Tracheal epithelial cell (primary cell): ENCODE data around the gene TRAPPC3L. TPM values are rescaled to one million over a fixed set of nuclear protein-coding genes. Genes with fewer than 3 reads are reported as not detected.

ENCODE experiments used
- total RNA-seq: library from RNA; depleted of rRNA; stranded (reverse); fragments of >200 nt; gene quantifications from 2 replicates; pipeline ENCODE4 v1.2.1, GENCODE V29; 2014

The TRAPPC3L gene
- total RNA-seq: not detected in 2 replicates

DNA sequence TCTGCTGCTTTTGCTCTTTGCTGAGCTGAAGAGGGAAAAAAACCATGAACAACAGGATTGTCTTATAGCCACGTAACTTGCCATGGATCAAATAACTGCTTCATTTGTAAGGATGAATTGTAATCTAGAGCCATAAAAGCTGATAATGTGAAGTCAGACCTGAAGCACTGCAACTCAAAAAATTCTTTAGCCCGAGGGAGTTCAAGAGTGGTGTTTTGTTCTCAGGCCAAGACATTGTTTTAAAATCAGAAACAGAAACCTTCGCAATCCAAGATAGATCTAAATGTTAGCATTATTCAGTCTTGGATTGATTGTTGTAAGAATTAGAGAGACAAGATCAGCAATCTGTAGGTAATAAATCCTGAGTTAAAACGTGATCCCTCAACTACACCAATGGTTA, at the start of gene TRAPPC3L:
Gene TRAPPC3L (minus strand): TSS at position 34 of the 400 bp plus-strand sequence. CDS start 170 bp downstream, outside the sequence.

DNA sequence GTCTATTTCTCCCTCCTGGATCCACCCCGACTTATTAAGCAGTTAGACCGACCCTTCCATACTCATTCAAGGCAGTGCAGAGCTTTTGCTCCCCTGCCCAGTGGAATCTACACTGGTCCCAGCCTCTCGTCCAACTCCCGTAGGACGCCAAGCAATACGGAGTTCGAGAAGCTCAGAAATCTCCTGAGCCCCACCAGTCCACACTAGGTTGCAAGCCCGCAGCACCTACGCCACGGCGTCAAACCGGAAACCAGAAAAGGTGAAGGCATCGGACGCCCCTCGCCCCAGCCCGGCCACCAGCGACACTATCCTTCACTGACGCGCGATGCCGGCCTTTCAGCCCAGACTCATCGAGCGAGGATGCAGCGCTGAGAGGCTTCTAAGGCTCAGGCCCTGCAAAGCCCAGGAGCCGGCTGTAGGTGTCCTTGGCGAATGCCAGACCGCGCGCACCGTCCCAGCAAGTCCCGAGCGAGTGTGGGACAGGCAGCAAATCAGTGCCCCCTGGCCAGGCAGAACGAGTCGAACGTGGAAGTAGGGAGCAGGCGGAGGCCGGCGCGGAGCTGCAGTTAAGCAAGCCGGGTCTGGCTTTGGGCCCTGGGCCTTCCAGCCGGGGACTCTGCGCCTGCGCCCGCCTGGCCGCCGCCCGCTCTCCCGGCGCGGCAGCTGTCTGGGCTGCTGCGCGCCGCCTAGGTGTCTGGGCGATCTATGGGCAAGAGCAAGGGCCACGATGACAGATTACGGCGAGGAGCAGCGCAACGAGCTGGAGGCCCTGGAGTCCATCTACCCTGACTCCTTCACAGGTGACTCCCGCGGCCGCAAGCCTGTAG, 25.6 kb upstream of the TRAPPC3L start, which contains the start of gene RWDD1:
Gene RWDD1 (plus strand): TSS at position 649 of the 827 bp plus-strand sequence. CDS start 79 bp downstream, at position 728.

DNA sequence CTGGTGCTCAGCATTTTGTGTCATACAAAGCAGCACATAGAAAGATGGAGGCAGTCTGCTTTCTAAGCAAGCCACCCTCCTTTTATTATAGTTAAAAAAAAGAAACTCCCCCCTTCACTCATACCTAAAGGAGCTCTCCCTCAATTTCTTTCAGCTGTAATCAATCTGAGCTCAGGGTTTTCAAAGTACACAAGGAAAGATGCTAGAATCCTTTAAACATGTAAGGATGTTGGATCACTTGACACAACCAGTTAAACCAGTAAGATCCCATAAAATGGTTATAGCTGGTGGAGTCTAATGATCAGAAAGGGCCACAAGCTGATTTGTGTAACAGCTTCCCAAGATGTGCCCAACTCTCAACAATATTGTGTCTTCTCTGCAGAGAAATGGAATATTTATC, 8.0 kb upstream of the TRAPPC3L start, which contains the start of gene CALHM4:
Gene CALHM4 (plus strand): TSS at position 301 of the 400 bp plus-strand sequence. CDS start 43 bp downstream, at position 344.

DNA sequence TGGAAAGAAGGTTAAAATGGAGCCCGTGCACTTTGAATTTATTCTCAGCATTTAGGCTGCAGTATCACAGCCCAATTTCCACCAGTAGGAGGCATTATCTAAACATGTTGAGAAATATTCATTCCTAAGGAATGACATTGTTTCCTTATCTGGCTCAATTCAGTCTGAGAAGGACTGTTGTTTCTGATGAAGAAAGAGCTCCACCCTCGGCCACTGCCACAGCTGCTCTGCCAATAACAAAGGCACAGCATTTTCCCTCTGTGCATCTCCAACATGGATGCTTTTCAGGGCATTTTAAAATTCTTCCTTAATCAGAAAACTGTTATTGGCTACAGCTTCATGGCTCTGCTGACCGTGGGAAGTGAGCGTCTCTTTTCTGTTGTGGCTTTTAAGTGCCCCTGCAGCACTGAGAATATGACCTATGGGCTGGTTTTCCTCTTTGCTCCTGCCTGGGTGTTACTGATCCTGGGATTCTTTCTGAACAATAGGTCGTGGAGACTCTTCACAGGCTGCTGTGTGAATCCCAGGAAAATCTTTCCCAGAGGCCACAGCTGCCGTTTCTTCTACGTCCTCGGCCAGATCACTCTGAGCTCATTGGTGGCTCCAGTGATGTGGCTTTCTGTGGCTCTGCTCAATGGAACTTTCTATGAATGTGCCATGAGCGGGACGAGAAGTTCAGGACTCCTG, 33.9 kb downstream of the TRAPPC3L start, which contains the start of gene CALHM5:
Gene CALHM5 (plus strand): TSS at position 216 of the 687 bp plus-strand sequence. CDS start 58 bp downstream, at position 274.

DNA sequence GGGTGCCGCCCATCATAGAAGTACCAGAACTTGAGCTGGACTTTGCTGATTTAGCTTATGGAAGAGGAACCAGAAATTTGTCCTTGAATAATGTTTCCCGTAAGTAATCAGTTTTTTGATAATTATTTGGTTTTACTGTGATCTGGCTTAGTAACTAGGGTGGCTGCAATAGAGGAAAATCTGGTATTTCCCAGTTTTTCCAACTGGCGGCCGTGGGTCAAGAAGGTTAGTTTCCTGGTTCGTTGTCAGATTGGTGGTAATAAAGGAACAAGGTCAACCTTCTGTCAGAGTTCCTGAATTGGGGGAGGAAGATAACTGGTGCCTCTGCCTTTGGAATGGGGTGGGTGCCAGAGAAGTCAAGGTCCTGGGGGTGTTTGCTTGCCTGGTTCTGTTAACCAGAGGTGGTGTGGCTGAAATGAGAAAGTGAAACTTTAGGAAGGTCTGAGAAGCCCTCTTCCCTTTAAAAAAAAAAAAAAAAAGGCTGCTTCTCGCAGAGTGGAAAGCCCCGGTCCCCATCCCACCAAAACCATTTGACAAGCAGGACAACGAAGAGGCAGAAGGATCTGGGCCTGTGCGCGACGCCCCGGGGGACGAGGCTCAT, 84.1 kb downstream of the TRAPPC3L start, which contains the start of gene CALHM6:
Gene CALHM6 (plus strand): TSS at position 45 of the 601 bp plus-strand sequence. CDS start 555 bp downstream, at position 600.

Other genes with a start within 250 kb of the TRAPPC3L start
- 113 and 202 TPM in 2 replicates for gene DSE, start 174.7 kb downstream of the TRAPPC3L start, total RNA-seq
- 1.3 and 1.4 TPM in 2 replicates for gene CALHM6, start 84.3 kb downstream of the TRAPPC3L start, total RNA-seq
- gene CALHM5, start 34.0 kb downstream of the TRAPPC3L start, total RNA-seq: under 0.01 TPM in 1 of 2 replicates, not detected in the other
- not detected in 2 replicates for gene CALHM4, start 8.1 kb upstream of the TRAPPC3L start, total RNA-seq
- 13.3 and 19.4 TPM in 2 replicates for gene RWDD1, start 25.8 kb upstream of the TRAPPC3L start, total RNA-seq
- under 0.01 TPM in 1 of 2 replicates, not detected in the other for gene RSPH4A, start 70.8 kb upstream of the TRAPPC3L start, total RNA-seq
- gene ZUP1, start 123.1 kb upstream of the TRAPPC3L start, total RNA-seq: 15.4 and 21.1 TPM in 2 replicates
- 5.3 and 6.6 TPM in 2 replicates for gene KPNA5, start 135.5 kb upstream of the TRAPPC3L start, total RNA-seq
- not detected in 2 replicates for gene FAM162B, start 220.0 kb upstream of the TRAPPC3L start, total RNA-seq